Testis (tissue), 3 donors: ENCODE measurements around the gene GTSF1L. TPM values are rescaled to one million over a fixed set of nuclear protein-coding genes. Genes with fewer than 3 reads are reported as not detected.

ENCODE experiments used
- DNase-seq: peaks from one replicate; pipeline ENCODE4 v3.0.0-alpha.2; 2019
- H3K27ac ChIP-seq, 2 donors: fragments of 200-600 bp; sonication (generic); one replicate each; pipeline ENCODE4 v1.5.1; 2019
- H3K27me3 ChIP-seq: fragments of 200-600 bp; sonication (generic); one replicate; pipeline ENCODE4 v1.5.1; 2019
- H3K36me3 ChIP-seq: fragments of 200-600 bp; sonication (generic); one replicate; pipeline ENCODE4 v1.5.1; 2017; ENCODE audit warnings: low read depth; ENCODE audit errors: missing control alignments
- H3K4me1 ChIP-seq: fragments of 200-600 bp; sonication (generic); one replicate; pipeline ENCODE4 v1.5.1; 2019
- H3K4me3 ChIP-seq, 2 donors: fragments of 200-600 bp; sonication (generic); one replicate each; pipeline ENCODE4 v1.5.1; 2017 to 2019
- H3K9me3 ChIP-seq: fragments of 200-600 bp; sonication (generic); one replicate; pipeline ENCODE4 v1.5.1; 2017
- POLR2A ChIP-seq: fragments of 450-650 bp; IDR thresholded peaks from one replicate; pipeline ENCODE4 v1.6.1; 2017; ENCODE audit warnings: antibody characterized with exemption, mild to moderate bottlenecking, moderate library complexity
- whole genome bisulfite sequencing, 2 donors: methylation state at CpG; one replicate each; pipeline ENCODE4 v1.1.5; 2018; 5-methylcytosine and 5-hydroxymethylcytosine counted together
- intact Hi-C: fragments of 100-400 bp; cut with DNase I; formaldehyde crosslinking; loops from one replicate; pipeline ENCODE4 v1.15.1; 2023; ENCODE audit warnings: low total_unique reads
- polyA plus RNA-seq: library from polyadenylated mRNA; stranded (reverse); fragments of 350-450 nt; fragmentation: Illumina TruSeq; extraction: RNeasy Lipid Tissue Mini Kit (QIAGEN cat#74804); gene quantifications from one replicate; pipeline ENCODE4 v1.2.3, GENCODE V29; 2014; ENCODE audit warnings: low read depth, low replicate concordance; ENCODE audit not compliant: insufficient read depth
- total RNA-seq, 2 donors: library from RNA; depleted of rRNA; stranded (reverse); fragments of >200 nt; gene quantifications; one replicate each; pipeline ENCODE4 v1.2.3, GENCODE V29; 2016
- TF ChIP-seq, protein P1 (sequence below), 3 experiments: fragments of 450-650 bp in 2 of 3; fragments of 200-600 bp in 1 of 3; sonication (generic) in 1 of 3; IDR thresholded peaks; one replicate each; pipeline ENCODE4 v1.5.1; 2016 to 2019; ENCODE audit warnings: antibody characterized with exemption in 3 of 3, mild to moderate bottlenecking in 2 of 3, moderate library complexity in 1 of 3

GTSF1L gene
- total and polyA plus RNA-seq, 3 donors from 2014 or later, result 79.2 to 244 (median 202) TPM

- H3K4me3 ChIP-seq, result no peak overlapping the region
- H3K4me1 ChIP-seq, result no peaks in the 10 kb centered on the region
- H3K9me3 ChIP-seq, result no peaks in the 10 kb centered on the region
- H3K27me3 ChIP-seq, result no peaks in the 10 kb centered on the region
- H3K27ac ChIP-seq, result no peak overlapping the region
- intact Hi-C loops, result loop anchor here (2.0 kb wide), 1 partner anchor 331 kb away; no protein-coding TSS in a partner anchor
- H3K36me3 ChIP-seq, result no peaks in the 10 kb centered on the region
- DNase-seq, result peak; percentile 90
- TF ChIP-seq, protein P1, sequence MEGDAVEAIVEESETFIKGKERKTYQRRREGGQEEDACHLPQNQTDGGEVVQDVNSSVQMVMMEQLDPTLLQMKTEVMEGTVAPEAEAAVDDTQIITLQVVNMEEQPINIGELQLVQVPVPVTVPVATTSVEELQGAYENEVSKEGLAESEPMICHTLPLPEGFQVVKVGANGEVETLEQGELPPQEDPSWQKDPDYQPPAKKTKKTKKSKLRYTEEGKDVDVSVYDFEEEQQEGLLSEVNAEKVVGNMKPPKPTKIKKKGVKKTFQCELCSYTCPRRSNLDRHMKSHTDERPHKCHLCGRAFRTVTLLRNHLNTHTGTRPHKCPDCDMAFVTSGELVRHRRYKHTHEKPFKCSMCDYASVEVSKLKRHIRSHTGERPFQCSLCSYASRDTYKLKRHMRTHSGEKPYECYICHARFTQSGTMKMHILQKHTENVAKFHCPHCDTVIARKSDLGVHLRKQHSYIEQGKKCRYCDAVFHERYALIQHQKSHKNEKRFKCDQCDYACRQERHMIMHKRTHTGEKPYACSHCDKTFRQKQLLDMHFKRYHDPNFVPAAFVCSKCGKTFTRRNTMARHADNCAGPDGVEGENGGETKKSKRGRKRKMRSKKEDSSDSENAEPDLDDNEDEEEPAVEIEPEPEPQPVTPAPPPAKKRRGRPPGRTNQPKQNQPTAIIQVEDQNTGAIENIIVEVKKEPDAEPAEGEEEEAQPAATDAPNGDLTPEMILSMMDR (IDR thresholded peaks at IDR 0.05), result peak; percentile 95 to 100 (median 97)
- TF ChIP-seq POLR2A, result no peak
- 7 to 10% methylated on average over 19 to 23 of the region's 23 CpGs for WGBS, 2 donors
These were observed 23.0 kb upstream of the GTSF1L start for GRCh38 chr20:43749734-43750294.

DNA sequence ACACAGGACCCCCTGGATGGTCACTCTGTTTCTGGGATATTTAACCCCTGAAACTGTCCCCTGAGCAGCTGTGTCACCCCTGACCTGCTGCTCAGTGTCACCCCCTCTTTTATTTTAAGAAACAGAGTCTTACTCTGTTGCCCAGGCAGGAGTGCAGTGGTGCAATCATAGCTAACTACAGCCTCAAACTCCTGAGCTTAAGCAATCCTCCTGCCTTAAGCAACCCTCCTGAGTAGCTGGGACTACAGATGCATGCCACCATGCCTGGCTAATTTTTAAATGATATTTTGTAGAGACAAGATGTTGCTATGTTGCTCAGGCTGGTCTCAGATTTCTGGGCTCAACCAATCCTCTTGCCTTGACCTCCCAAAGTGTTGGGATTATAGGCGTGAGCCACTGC is 21.5 kb upstream of the GTSF1L start:
- Histone ChIP-seq H3K4me3 (no peak overlapping the region), H3K36me3 (no peaks in the 10 kb centered on the region), H3K4me1 (no peaks in the 10 kb centered on the region), H3K9me3 (no peaks in the 10 kb centered on the region), H3K27me3 (no peaks in the 10 kb centered on the region), H3K27ac (no peak overlapping the region)
- TF ChIP-seq, protein P1 (IDR thresholded peaks at IDR 0.05), result no peak
- TF ChIP-seq POLR2A, result no peak
- intact Hi-C loops, result loop anchor here (2.0 kb wide), 1 partner anchor 333 kb away; no protein-coding TSS in a partner anchor
- DNase-seq, result no peak
- 90 to 100% methylated on average over 1 of the region's 1 CpG for WGBS, 2 donors

- intact Hi-C loops, result no loop called here
These were observed 19.7 kb upstream of the GTSF1L start for GRCh38 chr20:43746344-43747137.

GRCh38 chr20:43744966-43745730 is 18.3 kb upstream of the GTSF1L start:
- DNase-seq, result peak; percentile 20
- intact Hi-C loops, result no loop called here
- no peak for TF ChIP-seq POLR2A
- TF ChIP-seq, protein P1 (IDR thresholded peaks at IDR 0.05), result no peak
- Histone ChIP-seq H3K4me3 (no peak overlapping the region), H3K36me3 (no peaks in the 10 kb centered on the region), H3K27me3 (no peaks in the 10 kb centered on the region), H3K4me1 (no peaks in the 10 kb centered on the region), H3K9me3 (no peaks in the 10 kb centered on the region), H3K27ac (no peak overlapping the region)
- WGBS, 2 donors, result 65 to 66% methylated on average over 12 of the region's 12 CpGs

More at GRCh38 chr20:43746344-43747137, 19.7 kb upstream of the GTSF1L start:
- Histone ChIP-seq H3K4me1 (no peaks in the 10 kb centered on the region), H3K36me3 (no peaks in the 10 kb centered on the region), H3K27me3 (no peaks in the 10 kb centered on the region), H3K9me3 (no peaks in the 10 kb centered on the region), H3K27ac (no peak overlapping the region), H3K4me3 (no peak overlapping the region)
- WGBS, 2 donors, result 55 to 58% methylated on average over 12 of the region's 12 CpGs
- no peak for TF ChIP-seq POLR2A
- TF ChIP-seq, protein P1 (IDR thresholded peaks at IDR 0.05), result no peak
- DNase-seq, result no peak
